Renal cortical epithelial cell (primary cell): ENCODE results near the gene LRP1B. TPM values are rescaled to one million over a fixed set of nuclear protein-coding genes. Genes with fewer than 3 reads are reported as not detected.

Experiments used
- DNase-seq: peaks from one replicate; pipeline ENCODE4 v3.0.0-alpha.2; 2011; ENCODE audit warnings: low read depth
- total RNA-seq: library from RNA; depleted of rRNA; stranded (reverse); fragments of >200 nt; gene quantifications from 2 replicates; pipeline ENCODE4 v1.2.3, GENCODE V29; 2014

LRP1B gene
- total RNA-seq, 1 donor from 2014 or later, result 4.3 TPM

GRCh38 chr2:140929849-140930248 lies 1201.0 kb downstream of the LRP1B start:
- DNase-seq, result no peak

GRCh38 chr2:140918426-140918825 lies 1212.4 kb downstream of the LRP1B start:
- DNase-seq, result no peak

GRCh38 chr2:140916410-140916809 lies 1214.4 kb downstream of the LRP1B start:
- peak; percentile 83 for DNase-seq

- no peak for DNase-seq
Measured at GRCh38 chr2:140910683-140911082, 1220.1 kb downstream of the LRP1B start.

GRCh38 chr2:140905083-140905781 lies 1225.6 kb downstream of the LRP1B start:
- DNase-seq, result no peak

GRCh38 chr2:140895378-140895777 lies 1235.4 kb downstream of the LRP1B start:
- DNase-seq, result no peak

GRCh38 chr2:140893685-140894084 lies 1237.1 kb downstream of the LRP1B start:
- no peak for DNase-seq

- DNase-seq, result no peak
Measured at GRCh38 chr2:140892911-140893637, 1237.7 kb downstream of the LRP1B start.

GRCh38 chr2:140892436-140892835 lies 1238.4 kb downstream of the LRP1B start:
- DNase-seq, result no peak

- DNase-seq, result no peak
Measured at GRCh38 chr2:140891614-140892212, 1239.1 kb downstream of the LRP1B start.

GRCh38 chr2:140882671-140883620 lies 1247.9 kb downstream of the LRP1B start:
- DNase-seq, result no peak

- no peak for DNase-seq
Measured at GRCh38 chr2:140880573-140880972, 1250.2 kb downstream of the LRP1B start.

GRCh38 chr2:140876015-140876414 lies 1254.8 kb downstream of the LRP1B start:
- no peak for DNase-seq

GRCh38 chr2:140873915-140874531 lies 1256.8 kb downstream of the LRP1B start:
- no peak for DNase-seq

- DNase-seq, result no peak
Measured at GRCh38 chr2:140869925-140870324, 1260.9 kb downstream of the LRP1B start.

- DNase-seq, result no peak
Measured at GRCh38 chr2:140869107-140869506, 1261.7 kb downstream of the LRP1B start.

- DNase-seq, result no peak
Measured at GRCh38 chr2:140865837-140866236, 1265.0 kb downstream of the LRP1B start.

GRCh38 chr2:140863713-140864112 lies 1267.1 kb downstream of the LRP1B start:
- peak; percentile 75 for DNase-seq

GRCh38 chr2:140862181-140862580 lies 1268.6 kb downstream of the LRP1B start:
- no peak for DNase-seq

- DNase-seq, result no peak
Measured at GRCh38 chr2:140861666-140862065, 1269.2 kb downstream of the LRP1B start.

- DNase-seq, result no peak
Measured at GRCh38 chr2:140855471-140855870, 1275.3 kb downstream of the LRP1B start.
